HG03025 (cell line): ENCODE data around the gene AMBP.

Experiments
- ATAC-seq: cut with Tn5 transposase; IDR thresholded peaks from one replicate; pipeline ENCODE4 v1.9.1; 2021; ENCODE audit warnings: mild to moderate bottlenecking, moderate library complexity; ENCODE audit not compliant: unreplicated experiment, low FRiP score

Gene AMBP

DNA sequence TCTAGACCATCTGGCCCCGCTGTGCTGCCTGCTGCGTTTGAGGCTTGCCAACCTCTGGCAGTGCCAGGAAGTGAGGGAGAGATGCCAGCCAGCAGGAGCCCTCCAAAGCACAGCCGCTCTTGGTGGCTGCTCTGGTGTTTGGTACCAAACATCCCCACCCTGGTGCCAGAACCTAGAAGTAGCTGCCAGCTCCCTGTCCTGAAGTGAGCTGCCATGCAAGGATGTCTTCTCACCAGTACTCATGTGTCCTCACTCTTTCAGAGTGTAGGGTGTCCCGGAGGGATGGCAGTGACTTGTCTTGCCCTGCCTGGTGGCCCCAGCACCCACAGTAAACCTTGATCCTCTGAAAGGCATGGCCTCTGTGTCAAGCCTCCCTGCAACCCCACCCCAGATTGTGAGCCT lies 43.4 kb downstream of the AMBP start:
- no peak for ATAC-seq

DNA sequence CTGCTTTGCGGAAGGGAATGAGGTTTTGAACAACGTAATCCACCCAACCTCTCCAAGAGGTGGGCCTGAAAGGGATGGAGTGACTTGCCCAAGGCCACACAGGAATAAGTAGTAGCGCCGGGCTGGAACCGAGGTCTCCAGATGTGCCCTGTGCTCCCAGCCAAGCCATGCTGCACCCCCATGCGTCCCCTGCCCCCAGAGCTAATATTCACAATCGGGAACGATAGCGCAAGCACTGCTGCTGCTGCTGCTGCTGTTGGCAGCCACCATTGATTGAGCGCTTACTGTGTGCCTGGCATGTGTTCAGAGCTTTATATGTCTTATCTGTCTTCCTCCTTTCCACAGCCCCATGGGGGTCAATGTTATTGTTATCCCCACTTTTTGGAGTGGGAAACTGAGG lies 43.9 kb downstream of the AMBP start:
- ATAC-seq, result no peak

DNA sequence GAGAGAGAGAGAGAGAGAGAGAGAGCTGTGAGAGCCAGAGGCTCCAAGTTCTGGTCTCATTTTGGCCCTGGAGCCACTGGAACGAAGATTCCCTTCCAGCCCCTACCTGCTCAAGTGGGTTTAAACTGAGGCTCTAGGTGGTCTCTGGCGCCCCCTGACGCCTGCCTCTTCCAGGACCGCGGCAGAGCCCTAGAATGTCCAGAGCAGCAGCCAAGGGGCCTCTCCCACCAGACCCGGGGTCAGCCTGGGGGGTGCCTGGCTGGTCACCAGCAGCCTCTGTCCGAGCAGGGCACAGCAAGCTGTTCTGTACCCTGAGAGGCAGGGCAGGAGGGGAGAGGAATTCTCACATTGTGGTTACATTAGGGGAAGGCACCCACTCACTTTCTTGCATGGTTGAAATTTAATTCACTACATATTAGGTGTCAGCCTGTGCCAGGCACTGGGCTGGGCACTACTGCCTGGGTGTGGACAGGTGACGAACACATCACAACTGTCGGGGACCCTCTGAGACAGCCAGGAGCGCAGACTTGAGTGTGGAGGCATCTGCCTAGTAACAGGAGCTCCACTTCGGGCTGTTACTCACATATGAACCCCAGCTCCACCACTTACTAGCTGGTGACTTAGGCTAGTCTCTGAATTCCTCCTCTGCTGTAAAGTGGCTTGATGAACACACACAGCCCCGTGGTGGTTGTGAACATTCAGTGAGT lies 44.5 kb downstream of the AMBP start:
- ATAC-seq, result no peak

DNA sequence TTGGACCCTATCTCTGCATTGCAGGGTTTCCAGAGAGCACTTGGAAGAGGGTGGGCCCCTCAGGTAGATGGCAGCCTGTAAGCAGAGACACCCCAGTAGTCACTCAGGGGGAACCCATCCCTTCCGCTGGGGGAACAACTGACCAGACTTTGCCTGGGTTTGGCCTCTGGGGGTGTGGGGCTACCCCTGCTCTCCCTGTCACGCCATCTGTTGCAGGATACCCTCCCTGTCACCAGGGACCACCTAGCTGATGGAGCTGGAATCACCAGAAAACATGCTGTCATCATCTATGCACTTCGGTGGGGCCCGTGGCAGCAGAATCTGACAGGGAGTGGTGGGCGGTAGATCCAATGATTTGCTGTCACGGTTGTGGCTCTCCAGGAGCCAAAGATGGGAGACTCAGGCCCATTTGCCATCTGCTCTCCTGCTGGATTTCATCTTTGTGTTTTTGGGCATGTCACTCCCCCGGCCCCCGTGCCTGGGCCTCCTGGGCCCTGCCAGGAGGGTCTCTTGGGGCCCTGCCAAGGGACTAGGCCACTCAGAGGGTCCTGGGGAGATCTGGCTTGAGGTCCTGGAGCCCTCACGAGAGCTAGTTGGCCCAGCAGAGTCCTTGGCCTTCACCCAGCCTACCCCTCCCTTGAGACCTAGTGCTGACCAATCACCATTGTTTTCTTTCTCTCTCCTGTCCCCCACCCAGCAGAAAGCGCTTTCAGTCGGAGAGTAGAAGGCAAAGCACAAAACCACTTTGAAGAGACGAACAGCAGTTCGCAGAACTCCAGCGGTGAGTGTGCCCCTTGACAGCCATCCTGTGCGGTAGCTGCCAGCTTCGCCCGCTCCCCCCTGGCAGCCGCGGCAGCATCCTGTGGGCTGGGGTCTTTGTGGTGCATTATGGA lies 45.9 kb downstream of the AMBP start:
- no peak for ATAC-seq

DNA sequence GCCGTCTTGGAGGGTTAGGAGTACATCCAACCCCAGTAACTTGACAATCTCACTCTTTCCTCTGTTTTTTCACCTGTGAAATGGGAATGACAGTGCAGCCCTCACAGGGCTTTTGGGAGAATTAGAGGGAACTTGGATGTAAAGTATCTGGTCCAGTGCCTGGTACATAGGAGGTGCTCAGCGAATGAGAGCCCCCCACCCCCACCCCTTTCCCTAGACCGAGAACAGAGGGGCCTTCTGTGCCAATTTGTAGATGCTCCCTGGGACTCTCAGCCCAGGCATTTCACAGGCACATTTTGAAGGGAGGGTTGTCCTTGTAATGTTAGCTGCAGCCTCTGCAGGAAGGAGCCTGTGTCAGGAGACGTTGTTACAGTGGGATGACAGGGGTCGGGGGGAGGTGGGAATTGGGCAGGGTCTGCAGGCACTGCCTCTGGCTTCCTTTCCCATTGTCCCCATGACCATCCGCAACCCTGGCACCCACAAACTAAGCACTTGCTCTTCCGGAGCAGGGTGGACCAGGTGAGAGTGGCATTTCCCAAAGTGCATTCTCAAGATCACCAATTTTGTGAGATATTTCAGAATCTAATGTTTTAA lies 47.0 kb downstream of the AMBP start:
- ATAC-seq, result no peak

DNA sequence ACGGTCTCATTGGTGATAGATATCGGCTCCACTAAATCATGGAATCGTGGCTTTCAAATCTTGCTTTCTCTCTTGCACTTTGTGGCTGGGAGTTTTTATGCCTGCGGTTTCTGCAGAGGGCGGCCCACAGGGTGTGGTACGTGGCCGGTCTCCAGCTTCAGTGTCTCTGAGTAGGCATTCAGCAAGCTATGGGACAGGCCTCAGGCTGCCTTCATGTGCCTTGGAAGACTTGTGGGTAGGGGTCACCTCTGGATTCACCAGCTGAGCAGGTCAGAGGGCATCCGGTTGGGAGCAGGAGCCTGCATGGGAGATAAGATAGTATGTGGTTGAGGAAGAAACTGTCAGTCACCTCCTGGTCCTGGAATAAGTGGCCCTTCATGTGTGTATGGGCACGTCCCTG lies 47.7 kb downstream of the AMBP start:
- no peak for ATAC-seq

DNA sequence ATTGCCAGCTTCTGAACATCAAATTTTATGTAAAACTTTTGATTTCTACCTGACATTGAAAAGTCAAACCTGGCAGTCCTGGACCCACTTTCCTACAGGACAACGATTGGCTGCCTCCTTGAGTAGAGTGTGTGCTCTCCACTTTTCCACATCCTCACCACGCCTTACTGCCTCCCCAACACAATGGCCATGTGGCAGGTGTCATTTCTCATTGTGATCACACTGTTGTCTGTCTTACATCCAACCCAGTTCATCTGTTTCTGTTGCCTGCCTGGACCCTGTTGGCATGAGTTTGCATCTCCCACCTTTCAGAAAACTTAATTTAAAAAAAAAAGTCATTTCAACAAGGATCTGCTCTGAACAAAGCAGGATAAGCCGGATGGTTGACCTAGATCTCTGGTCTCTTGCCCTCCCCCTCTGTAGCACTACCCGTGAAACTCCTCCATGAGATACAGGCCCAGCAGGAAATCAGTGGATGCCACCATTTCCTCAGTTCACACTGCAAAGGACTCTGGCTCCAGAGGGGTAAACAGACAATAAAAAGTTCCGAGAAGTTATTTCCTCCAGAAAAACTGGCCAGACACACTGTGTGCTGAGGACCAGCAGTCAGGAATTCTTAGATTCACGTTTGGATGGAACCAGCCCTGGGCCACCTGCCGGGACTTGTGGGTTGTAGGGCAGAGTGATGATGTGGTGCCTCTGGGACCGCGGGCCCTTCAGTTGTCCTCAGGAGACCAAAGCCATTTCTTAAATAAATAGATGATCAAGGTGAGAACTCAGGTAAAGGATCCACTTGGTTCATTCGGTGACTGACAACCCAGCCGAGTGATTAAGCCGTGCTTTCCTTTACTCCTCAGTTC lies 48.6 kb downstream of the AMBP start:
- ATAC-seq, result no peak

DNA sequence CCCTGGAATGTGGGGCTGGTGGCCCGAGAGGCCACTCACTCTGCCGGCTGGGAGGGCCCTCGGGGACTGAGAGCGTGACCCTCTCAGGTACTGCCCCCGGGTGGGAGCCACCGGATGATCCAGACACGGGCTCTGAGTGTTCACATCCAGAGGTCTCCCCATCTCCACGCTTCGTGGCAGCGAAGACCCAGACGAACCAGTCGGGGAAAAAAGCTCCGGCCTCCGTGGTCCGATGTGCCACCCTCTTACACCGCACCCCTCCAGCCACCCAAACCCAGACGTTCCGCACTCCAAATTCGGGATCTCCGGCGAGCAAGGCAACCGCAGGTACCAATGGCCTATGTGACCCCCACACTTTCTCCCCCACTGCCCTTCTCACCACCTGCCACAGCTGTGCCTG lies 49.5 kb downstream of the AMBP start:
- ATAC-seq, result no peak

DNA sequence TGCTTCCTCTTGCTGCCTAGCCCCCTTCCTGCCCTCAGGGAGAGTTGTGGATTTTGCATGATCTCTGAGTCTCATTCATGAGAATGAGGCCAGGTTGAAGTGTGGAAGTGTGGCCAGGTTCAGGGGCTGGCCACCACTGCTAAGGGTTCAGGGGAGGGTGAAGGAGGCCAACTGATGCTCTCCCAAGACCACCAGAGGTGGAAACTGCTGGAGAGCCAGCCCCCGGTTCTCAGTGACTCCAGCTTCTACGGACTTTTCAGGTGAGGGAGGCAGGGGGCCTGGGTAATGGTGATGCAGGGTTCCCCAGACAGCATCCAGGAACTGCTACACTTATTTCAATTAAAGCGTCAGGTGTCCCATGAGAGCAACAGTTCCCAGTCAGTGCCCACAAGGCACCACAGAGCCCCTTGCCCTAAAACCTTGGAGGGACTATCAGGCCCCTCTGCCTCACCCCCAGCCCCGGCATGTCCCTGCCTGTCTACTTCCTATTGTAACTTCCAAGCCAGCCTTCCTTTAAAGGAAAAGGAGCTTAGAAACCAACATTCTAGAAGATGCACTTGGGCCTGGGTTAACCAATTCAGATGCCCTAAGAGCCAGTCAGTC lies 50.1 kb downstream of the AMBP start:
- ATAC-seq, result no peak

DNA sequence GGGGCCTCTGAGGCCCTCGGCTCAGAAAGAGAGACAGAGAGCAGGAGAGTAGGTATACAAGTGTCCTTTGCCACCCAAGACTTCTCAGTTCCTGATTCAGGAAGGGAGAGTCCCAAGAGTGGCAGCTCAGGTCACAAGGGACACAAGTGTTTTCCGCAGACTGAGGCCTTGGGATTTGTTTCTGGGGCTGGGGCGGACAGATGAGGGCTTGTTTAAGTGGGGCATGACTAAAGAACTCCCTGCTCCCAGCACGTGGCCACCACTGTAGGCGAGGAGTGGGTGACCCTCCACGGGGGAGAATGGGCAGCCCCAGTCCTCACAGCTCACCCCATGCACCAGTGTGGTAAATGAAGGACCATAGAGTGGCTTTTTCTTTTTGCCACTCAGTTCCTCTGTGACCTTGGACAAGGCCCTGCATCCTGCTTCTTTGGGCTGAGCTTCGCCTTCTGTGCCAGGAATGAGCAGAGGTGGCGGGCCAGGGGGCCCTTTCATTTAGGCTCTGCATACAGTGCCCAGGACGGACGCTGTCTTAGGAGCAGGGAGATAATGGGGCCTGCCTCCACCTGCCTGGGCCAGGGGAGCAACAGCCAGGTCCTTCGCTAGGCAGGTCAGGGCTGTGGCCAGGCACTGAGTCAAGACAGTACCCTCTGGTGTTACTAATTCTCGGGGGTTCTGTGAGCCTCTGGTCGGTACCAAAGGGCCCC lies 50.8 kb downstream of the AMBP start:
- no peak for ATAC-seq

DNA sequence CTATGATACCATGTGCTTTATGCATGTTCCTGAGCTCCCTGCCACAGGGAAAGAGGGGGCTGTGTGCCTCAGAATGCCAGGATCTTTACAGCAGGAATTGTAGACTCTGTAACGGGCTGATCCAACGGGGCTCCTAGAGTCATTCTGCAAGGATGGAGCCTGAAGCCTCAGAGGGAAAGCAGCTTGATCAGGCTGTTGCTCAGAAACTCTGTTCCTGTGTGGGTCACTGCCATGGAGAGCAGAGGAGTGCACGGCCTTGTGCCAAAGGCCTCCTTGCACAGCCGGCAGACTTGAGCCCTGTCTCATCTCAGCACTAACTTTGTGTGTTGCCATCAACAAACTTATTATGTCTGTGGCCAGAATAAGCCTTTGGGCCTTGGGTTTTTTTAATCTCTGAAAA lies 51.8 kb downstream of the AMBP start:
- no peak for ATAC-seq

DNA sequence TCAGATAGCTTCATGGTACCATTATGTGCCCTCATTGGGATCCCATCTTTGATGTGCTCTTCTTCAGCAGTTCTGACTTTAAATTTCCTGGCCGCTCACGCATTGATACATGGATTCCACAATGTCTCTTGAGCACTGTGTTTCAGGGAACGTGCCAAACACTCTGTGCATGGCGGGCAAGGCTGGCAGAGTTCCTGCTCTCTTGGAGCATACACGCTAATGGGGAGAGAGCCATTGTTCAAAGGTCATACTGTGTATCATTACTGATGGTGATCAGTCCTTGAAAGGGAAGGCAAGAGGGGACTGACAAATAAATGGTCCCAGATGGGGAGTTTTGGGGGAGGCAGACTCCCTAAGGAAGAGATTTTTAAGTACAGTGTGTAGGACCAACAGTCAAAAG lies 52.3 kb downstream of the AMBP start:
- ATAC-seq, result no peak

DNA sequence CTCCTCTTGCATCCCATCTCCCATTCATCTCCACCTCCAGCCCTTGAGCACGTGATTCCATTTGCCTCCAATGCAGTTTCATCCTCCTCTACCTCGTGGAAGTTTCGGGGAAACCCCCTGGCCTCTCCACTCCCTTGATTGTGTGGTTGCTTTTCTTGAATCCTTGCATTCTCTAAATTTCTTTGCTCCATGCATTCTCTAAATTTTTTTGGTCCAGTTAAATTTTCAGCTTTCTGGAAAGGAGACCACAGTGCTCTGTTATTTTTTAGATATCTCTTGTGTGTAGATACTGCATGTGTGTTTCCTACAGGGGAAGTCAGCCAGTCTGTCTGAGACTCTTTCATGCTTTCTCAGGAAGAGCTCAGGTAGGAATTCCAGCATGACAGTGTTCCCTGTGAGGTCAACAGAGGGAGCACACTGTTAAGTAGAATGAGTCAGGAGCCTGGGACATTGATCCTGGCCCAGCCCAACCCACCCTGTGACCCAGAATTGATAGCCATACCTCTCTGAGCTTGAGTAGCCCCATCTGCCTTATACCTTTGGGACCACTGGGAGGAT lies 52.8 kb downstream of the AMBP start:
- no peak for ATAC-seq

DNA sequence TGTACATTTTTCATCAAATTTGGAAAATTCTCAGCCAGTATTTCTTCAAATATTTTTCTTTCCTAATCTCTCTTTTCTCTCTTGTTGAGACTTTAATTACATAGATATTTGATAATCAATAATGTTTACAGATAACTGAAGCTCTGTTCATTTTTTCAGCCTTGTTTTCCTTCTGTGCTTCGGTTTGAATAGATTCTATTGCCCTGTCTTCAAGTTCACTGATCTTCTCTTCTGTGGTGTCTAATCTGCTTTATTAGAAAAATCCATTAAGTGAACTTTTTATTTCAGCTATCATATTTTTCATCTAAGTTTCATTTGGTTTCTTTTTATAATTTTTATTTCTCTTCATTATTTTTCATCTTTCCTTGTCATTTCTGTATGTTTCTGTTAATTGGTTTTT lies 54.1 kb downstream of the AMBP start:
- no peak for ATAC-seq

DNA sequence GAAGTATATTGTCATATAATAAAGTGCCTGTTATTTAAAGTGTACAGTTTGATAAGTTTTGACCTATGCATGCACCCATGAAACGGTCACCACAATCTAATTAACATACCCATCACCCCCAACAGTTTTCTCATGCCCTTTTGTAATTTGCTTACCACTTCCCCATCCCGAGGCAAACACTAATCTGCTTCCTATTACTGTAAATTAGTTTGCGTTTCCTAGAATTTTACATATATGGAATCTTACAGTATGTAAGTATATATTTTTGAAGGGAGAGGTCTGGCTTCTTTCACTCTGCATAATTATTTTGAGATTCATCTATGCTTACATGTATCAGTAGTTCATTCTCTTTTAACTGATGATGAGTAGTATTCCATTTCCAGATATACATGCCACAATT lies 56.5 kb downstream of the AMBP start:
- no peak for ATAC-seq

DNA sequence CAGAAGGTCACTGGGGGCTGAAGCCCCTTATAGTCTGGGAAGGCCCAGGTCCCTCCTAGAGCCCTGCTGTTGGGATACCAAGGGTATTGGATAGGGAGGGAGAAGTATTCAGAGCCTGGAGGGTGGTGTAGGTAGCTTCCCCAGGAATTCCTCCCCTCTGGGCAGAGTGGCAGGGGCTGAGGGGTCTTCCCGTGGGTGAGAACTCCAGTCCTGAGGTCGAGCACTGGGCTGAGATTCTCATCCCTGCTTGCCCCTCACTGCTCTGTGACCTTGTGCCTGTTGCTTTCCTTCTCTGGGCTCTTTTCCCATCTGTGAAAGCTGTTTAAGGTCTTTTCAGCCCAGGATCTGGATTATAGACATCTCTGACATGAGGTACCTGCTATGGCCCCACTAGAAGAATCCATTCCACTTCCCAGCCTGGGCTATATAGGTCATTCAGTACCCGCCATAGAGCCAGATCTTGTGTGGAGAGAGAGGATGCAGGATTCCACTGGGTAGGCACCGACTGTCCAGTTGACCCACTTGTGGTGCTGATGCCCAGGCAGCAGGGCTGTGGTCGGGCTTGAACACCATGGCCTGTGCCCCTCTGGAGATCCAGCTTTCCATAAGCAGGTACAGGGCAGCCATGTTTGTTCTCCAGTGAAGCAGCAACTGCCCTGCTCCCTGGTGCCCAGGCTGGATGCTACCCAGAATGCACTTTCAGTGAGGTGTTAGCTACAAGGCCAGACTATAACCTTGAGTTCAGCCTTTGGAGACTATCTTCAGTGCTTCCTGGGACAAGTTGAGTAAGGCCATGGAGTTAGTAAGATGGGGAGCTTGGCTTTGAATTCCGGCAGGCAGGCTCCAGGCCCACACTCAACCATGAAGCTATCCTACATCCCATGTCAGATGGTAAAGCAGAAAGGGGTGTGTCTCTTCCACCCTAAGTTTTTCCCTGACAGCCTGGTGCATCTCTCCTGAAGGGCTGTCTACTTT lies 60.1 kb downstream of the AMBP start:
- ATAC-seq, result no peak

DNA sequence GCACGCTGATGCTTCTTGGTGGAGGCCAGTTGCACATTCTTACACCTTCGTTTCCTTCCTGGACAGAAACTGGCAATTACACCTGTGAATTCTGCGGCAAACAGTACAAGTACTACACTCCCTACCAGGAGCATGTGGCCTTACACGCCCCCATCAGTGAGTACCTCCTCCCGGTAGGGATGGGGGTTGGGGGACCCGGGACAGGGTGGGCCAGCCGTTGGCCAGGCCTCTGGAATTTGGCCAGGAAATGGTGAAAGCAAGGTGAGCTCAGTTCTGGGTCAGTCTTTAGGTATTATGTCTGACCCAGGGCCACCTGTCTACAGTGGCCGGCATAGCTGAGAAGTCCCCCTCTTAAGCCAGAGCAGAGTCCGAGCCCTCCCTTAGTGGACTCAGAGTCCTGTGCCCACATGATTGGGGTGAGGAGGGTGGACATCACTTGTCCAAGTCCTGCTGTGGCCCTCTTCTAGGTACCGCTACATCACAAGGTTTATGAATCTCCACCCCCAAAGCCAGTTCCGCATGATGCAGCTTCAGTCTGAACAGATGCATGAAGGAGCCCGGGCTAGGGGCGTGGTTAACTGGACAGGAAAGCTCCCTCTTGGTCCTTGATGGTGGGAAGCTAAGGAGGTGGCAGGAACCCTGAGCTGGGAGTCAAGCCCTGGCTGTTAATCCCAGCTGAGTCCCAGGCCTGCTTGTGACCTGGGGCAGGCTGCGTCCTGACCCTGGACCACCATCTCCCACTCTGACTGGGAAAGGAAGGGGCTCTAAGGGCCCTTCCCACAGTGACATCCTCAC lies 61.3 kb downstream of the AMBP start:
- no peak for ATAC-seq
